Measurements from ENCODE around the gene DMRTA1.

- no peak for TF ChIP-seq CTCF (IDR thresholded peaks at IDR 0.05)
- no peak for TF ChIP-seq ZFX (IDR thresholded peaks at IDR 0.05; ENCODE audit: borderline replicate concordance)
These were observed 34.9 kb downstream of the DMRTA1 start for GRCh38 chr9:22481566-22481965.

Data from 22Rv1 (cell line).